GM20000 (cell line): Measurements from ENCODE around the gene AUH.

Experiments used
- DNase-seq: peaks from one replicate; pipeline ENCODE4 v3.0.0; 2012; ENCODE audit warnings: low spot score
- CTCF ChIP-seq: IDR thresholded peaks from 2 replicates; pipeline ENCODE4 v1.5.1; 2012; ENCODE audit warnings: mild to moderate bottlenecking, control low read depth; ENCODE audit errors: extremely low read depth, missing control alignments

Gene AUH

GRCh38 chr9:91361291-91362050 lies at the start of gene AUH:
TSS of gene AUH (minus strand) at chr9:91361918. CDS start at chr9:91361889, 29 bp downstream.
- DNase-seq: peak; percentile 96
- no peak for TF ChIP-seq CTCF

GRCh38 chr9:91411096-91411771 lies 49.5 kb upstream of the AUH start:
- TF ChIP-seq CTCF: no peak
- DNase-seq: no peak

GRCh38 chr9:91410161-91410560 lies 48.4 kb upstream of the AUH start:
- TF ChIP-seq CTCF: no peak
- no peak for DNase-seq

- TF ChIP-seq CTCF: no peak
- no peak for DNase-seq
Observed at GRCh38 chr9:91408475-91408874, 46.8 kb upstream of the AUH start.

GRCh38 chr9:91407580-91408318 lies 46.0 kb upstream of the AUH start:
- DNase-seq: no peak
- TF ChIP-seq CTCF: no peak

GRCh38 chr9:91405343-91406077 lies 43.8 kb upstream of the AUH start:
- TF ChIP-seq CTCF: no peak
- DNase-seq: no peak
